A549 (cell line): ENCODE results near the gene ZNF578. TPM values are rescaled to one million over a fixed set of nuclear protein-coding genes. Genes with fewer than 3 reads are reported as not detected.

Experiments
- ATAC-seq, 2 experiments: fragments of 200-7000 bp in 1 of 2; fragments of >200 bp in 1 of 2; cut with Nextera tagmentation in 1 of 2; cut with Tn5 transposase in 1 of 2; 3 replicates each; pipeline versions ENCODE4 v1.8.0 to v1.9.1; 2018 to 2020; ENCODE audit warnings: mild to moderate bottlenecking in 1 of 2, moderate library complexity in 1 of 2
- CTCF ChIA-PET: fragments of 300-600 bp; sonication (Branson Sonifier 250); formaldehyde crosslinking; extraction: SDS; loops from one replicate; lab custom pipeline; 2021; ENCODE audit warnings: antibody characterized with exemption, inconsistent platforms; lab: Yijun Ruan, JAX
- POLR2A ChIA-PET: fragments of 350-600 bp; formaldehyde crosslinking; extraction: SDS; loops from one replicate; lab custom pipeline; 2021; ENCODE audit warnings: antibody characterized with exemption, inconsistent platforms; lab: Yijun Ruan, JAX
- DNase-seq, 2 experiments: peaks; one replicate each; pipeline versions ENCODE4 v3.0.0 to v3.0.0-alpha.2; 2011 to 2016; ENCODE audit warnings: low read depth in 1 of 2, low spot score in 1 of 2
- FAIRE-seq: peaks from 2 replicates; lab custom pipeline; 2011; peaks lifted over from hg19 to GRCh38; lab: Jason Lieb, UNC
- H3K27ac ChIP-seq, 2 experiments: fragments of >200 bp; sonication (Bioruptor Twin); formaldehyde crosslinking; 3 replicates each; pipeline ENCODE4 v1.5.1; 2016 to 2017
- H3K4me1 ChIP-seq: fragments of >200 bp; sonication (Bioruptor Twin); formaldehyde crosslinking; 3 replicates; pipeline ENCODE4 v1.6.1; 2016
- H3K4me2 ChIP-seq: fragments of >200 bp; sonication (Bioruptor Twin); formaldehyde crosslinking; 3 replicates; pipeline ENCODE4 v1.6.1; 2016
- H3K4me3 ChIP-seq: fragments of >200 bp; sonication (Bioruptor Twin); formaldehyde crosslinking; 3 replicates; pipeline ENCODE4 v1.5.1; 2016
- H3K9me3 ChIP-seq: fragments of >200 bp; sonication (Bioruptor Twin); formaldehyde crosslinking; 3 replicates; pipeline ENCODE4 v1.6.1; 2016
- ATOH8 ChIP-seq: fragments of 250-450 bp; sonication (Bioruptor Pico); IDR thresholded peaks from 2 replicates; pipeline ENCODE4 v1.5.0; 2020; ENCODE audit warnings: low read depth, mild to moderate bottlenecking, moderate library complexity
- CBX8 ChIP-seq: fragments of 200-600 bp; sonication (generic); IDR thresholded peaks from 2 replicates; pipeline ENCODE4 v1.6.1; 2016
- CEBPB ChIP-seq, 2 experiments: fragments of >200 bp in 1 of 2; sonication (Bioruptor Twin) in 1 of 2; formaldehyde crosslinking in 1 of 2; IDR thresholded peaks; 2 replicates each; pipeline ENCODE4 v1.6.1; 2012 to 2016
- CHD2 ChIP-seq: fragments of 150-350 bp; IDR thresholded peaks from 2 replicates; pipeline ENCODE4 v1.6.1; 2014; ENCODE audit warnings: low read length; ENCODE audit not compliant: partially characterized antibody
- CHD4 ChIP-seq: fragments of 200-600 bp; sonication (generic); IDR thresholded peaks from 2 replicates; pipeline ENCODE4 v1.6.1; 2016; ENCODE audit warnings: antibody characterized with exemption, mild to moderate bottlenecking, borderline replicate concordance
- CTCF ChIP-seq: fragments of >200 bp; sonication (Bioruptor Twin); formaldehyde crosslinking; IDR thresholded peaks from 3 replicates; pipeline ENCODE4 v1.5.1; 2016
- E2F6 ChIP-seq: IDR thresholded peaks from 2 replicates; pipeline ENCODE4 v1.6.1; 2012; ENCODE audit warnings: low read depth, borderline replicate concordance
- FOSB ChIP-seq: fragments of 250-450 bp; sonication (Bioruptor Pico); IDR thresholded peaks from 2 replicates; pipeline ENCODE4 v1.5.0; 2020; ENCODE audit warnings: mild to moderate bottlenecking, moderate library complexity
- FOSL2 ChIP-seq, 2 experiments: fragments of 450-650 bp in 1 of 2; fragments of >200 bp in 1 of 2; sonication (Bioruptor Twin) in 1 of 2; formaldehyde crosslinking; IDR thresholded peaks; 2 replicates each; pipeline versions ENCODE4 v1.5.0 to v1.6.1; 2016 to 2020; ENCODE audit warnings: mild to moderate bottlenecking in 1 of 2, moderate library complexity in 1 of 2
- FOXS1 ChIP-seq: fragments of 250-450 bp; sonication (Bioruptor Pico); IDR thresholded peaks from 2 replicates; pipeline ENCODE4 v1.5.0; 2020; ENCODE audit warnings: mild to moderate bottlenecking, moderate library complexity
- HDAC2 ChIP-seq: fragments of 200-600 bp; sonication (generic); IDR thresholded peaks from 2 replicates; pipeline ENCODE4 v1.6.1; 2016
- HOXA7 ChIP-seq: fragments of 250-450 bp; sonication (Bioruptor Pico); IDR thresholded peaks from 2 replicates; pipeline ENCODE4 v1.5.0; 2020; ENCODE audit warnings: mild to moderate bottlenecking, moderate library complexity
- HOXB13 ChIP-seq: fragments of 250-450 bp; sonication (Bioruptor Pico); IDR thresholded peaks from 2 replicates; pipeline ENCODE4 v1.5.0; 2020; ENCODE audit warnings: low read depth, mild to moderate bottlenecking, moderate library complexity
- HOXB5 ChIP-seq: fragments of 250-450 bp; sonication (Bioruptor Pico); IDR thresholded peaks from 2 replicates; pipeline ENCODE4 v1.5.0; 2020; ENCODE audit warnings: mild to moderate bottlenecking, moderate library complexity
- JUN ChIP-seq, 2 experiments: fragments of >200 bp; sonication (Bioruptor Twin); formaldehyde crosslinking; IDR thresholded peaks; 2 replicates in 1 of 2; 3 replicates in 1 of 2; pipeline ENCODE4 v1.6.1; 2016 to 2017
- JUNB ChIP-seq: fragments of >200 bp; sonication (Bioruptor Twin); formaldehyde crosslinking; IDR thresholded peaks from 2 replicates; pipeline ENCODE4 v1.6.1; 2016
- KDM1A ChIP-seq: fragments of 200-600 bp; sonication (generic); IDR thresholded peaks from 2 replicates; pipeline ENCODE4 v1.6.1; 2016; ENCODE audit warnings: low read depth, mild to moderate bottlenecking
- MAFK ChIP-seq: fragments of 450-650 bp; IDR thresholded peaks from 2 replicates; pipeline ENCODE4 v1.6.1; 2014; ENCODE audit not compliant: partially characterized antibody
- MAZ ChIP-seq: fragments of 150-350 bp; IDR thresholded peaks from 2 replicates; pipeline ENCODE4 v1.6.1; 2014; ENCODE audit warnings: antibody characterized with exemption, low read depth, low read length, borderline replicate concordance
- NPAS2 ChIP-seq: fragments of 250-450 bp; sonication (Bioruptor Pico); IDR thresholded peaks from 2 replicates; pipeline ENCODE4 v1.8.0; 2022; ENCODE audit warnings: mild to moderate bottlenecking, moderate library complexity, borderline replicate concordance
- NR3C1 ChIP-seq: fragments of >200 bp; sonication (Bioruptor Twin); formaldehyde crosslinking; IDR thresholded peaks from 3 replicates; pipeline ENCODE4 v1.6.1; 2017
- PBX3 ChIP-seq: IDR thresholded peaks from 2 replicates; pipeline ENCODE4 v1.6.1; 2012
- POLR2AphosphoS2 ChIP-seq: conservative IDR thresholded peaks from 2 replicates; pipeline ENCODE4 v1.6.1; 2012; ENCODE audit warnings: low read length, improper control_type of control experiment, inconsistent platforms
- RARB ChIP-seq: fragments of 250-450 bp; sonication (Bioruptor Pico); IDR thresholded peaks from 2 replicates; pipeline ENCODE4 v1.8.0; 2021; ENCODE audit warnings: mild to moderate bottlenecking, moderate library complexity
- RCOR1 ChIP-seq: fragments of 150-350 bp; IDR thresholded peaks from 2 replicates; pipeline ENCODE4 v1.6.1; 2014; ENCODE audit warnings: antibody characterized with exemption, low read length, low read depth
- SREBF2 ChIP-seq: fragments of 450-650 bp; IDR thresholded peaks from 2 replicates; pipeline ENCODE4 v1.6.1; 2014; ENCODE audit warnings: mild to moderate bottlenecking, moderate library complexity
- ZC3H11A ChIP-seq: fragments of 450-650 bp; IDR thresholded peaks from 2 replicates; pipeline ENCODE4 v1.6.1; 2014; ENCODE audit warnings: antibody characterized with exemption, mild to moderate bottlenecking
- ZNF302 ChIP-seq: fragments of 250-450 bp; sonication (Bioruptor Pico); IDR thresholded peaks from 2 replicates; pipeline ENCODE4 v1.9.0; 2021; ENCODE audit warnings: inconsistent platforms, mild to moderate bottlenecking, moderate library complexity
- WGBS: methylation state at CpG from one replicate; pipeline ENCODE4 v1.1.6; 2017; ENCODE audit errors: missing lambda C conversion rate; 5-methylcytosine and 5-hydroxymethylcytosine counted together
- polyA minus RNA-seq: library from RNA; depleted of rRNA, polyadenylated mRNA; stranded (reverse); fragments of >200 nt; gene quantifications from 2 replicates; pipeline ENCODE4 v1.2.3, GENCODE V29; 2011; rRNA and poly(A)+ RNA removed
- polyA plus RNA-seq, 4 experiments: library from polyadenylated mRNA; depleted of rRNA in 3 of 4; stranded (reverse); fragments of >200 nt; fragmentation: RNase III in 1 of 4; extraction: RNeasy Plus Mini Kit Qiagen cat#74134 plus additional on column Dnase treatment in 1 of 4; gene quantifications; 2 replicates in 3 of 4; 3 replicates in 1 of 4; pipeline ENCODE4 v1.2.3, GENCODE V29; 2011 to 2017

ZNF578 gene
- polyA plus RNA-seq (2011; rRNA removed) (not detected in 2 replicates), polyA plus RNA-seq (2017; fragmentation: RNase III; extraction: RNeasy Plus Mini Kit Qiagen cat#74134 plus additional on column Dnase treatment) (not detected in 3 replicates), polyA minus RNA-seq (not detected in 2 replicates)
- not detected in 2 replicates for polyA plus RNA-seq (2012; cell fraction: cytosol; rRNA removed)
- not detected in 2 replicates for polyA plus RNA-seq (2012; cell fraction: nucleus; rRNA removed)

GRCh38 chr19:52453324-52454094 is at the start of gene ZNF578:
ZNF578 (plus strand) TSS chr19:52453553; CDS start chr19:52501846, 48,293 bp downstream.
- DNase-seq, result no peak
- H3K4me2 ChIP-seq, result no peak within 1 kb of the TSS
- H3K4me3 ChIP-seq, result no peak within 1 kb of the TSS
- CTCF ChIA-PET, result no interaction called here
- WGBS, result 52% methylated on average over 44 of the region's 48 CpGs
- H3K9me3 ChIP-seq, result peaks cover 65% of the 10 kb centered on the region
- FAIRE-seq, result no peak
- no peak for TF ChIP-seq NPAS2
- TF ChIP-seq MAFK, result no peak
- TF ChIP-seq KDM1A, result no peak
- no peak for TF ChIP-seq NR3C1
- no peak for TF ChIP-seq ZNF302
- no peak for TF ChIP-seq RCOR1
- POLR2A ChIA-PET, result no interaction called here
- no peaks in the 10 kb centered on the region for H3K4me1 ChIP-seq
- no peak for ATAC-seq
- H3K27ac ChIP-seq, result no peak within 1 kb of the TSS

- no peak for TF ChIP-seq HOXB5
- no peak for TF ChIP-seq CHD2
- TF ChIP-seq E2F6, result no peak
- no peak for TF ChIP-seq RARB
- no peak for TF ChIP-seq SREBF2
- TF ChIP-seq HOXA7, result no peak
- no peak for TF ChIP-seq CHD4
- TF ChIP-seq JUN (IDR thresholded peaks at IDR 0.05), result no peak
- TF ChIP-seq FOSB (CRISPR knock-in tag), result no peak
- TF ChIP-seq ZC3H11A, result no peak
- no peak for TF ChIP-seq HOXB13 (CRISPR knock-in tag)
- TF ChIP-seq ATOH8 (CRISPR knock-in tag), result no peak
- TF ChIP-seq FOXS1 (CRISPR knock-in tag), result no peak
- TF ChIP-seq KDM1A, result no peak
- TF ChIP-seq MAZ, result no peak
- TF ChIP-seq NPAS2, result no peak
- no peak for TF ChIP-seq ZNF302
- 50% methylated on average over 6 of the region's 6 CpGs for WGBS
- ChIA-PET CTCF (no interaction called here), POLR2A (no interaction called here)
- DNase-seq, result no peak
- Histone ChIP-seq H3K4me1 (no peaks in the 10 kb centered on the region), H3K4me2 (no peak overlapping the region), H3K27ac (no peak overlapping the region), H3K4me3 (no peak overlapping the region), H3K9me3 (peaks cover 69% of the 10 kb centered on the region)
- ATAC-seq, result no peak
- no peak for FAIRE-seq
Measured at GRCh38 chr19:52410276-52410675, 43.1 kb upstream of the ZNF578 start.

GRCh38 chr19:52415711-52416110 is 37.6 kb upstream of the ZNF578 start:
- no peak overlapping the region for H3K4me3 ChIP-seq
- ATAC-seq, result no peak
- DNase-seq, result no peak
- ChIA-PET POLR2A (no interaction called here), CTCF (no interaction called here)
- FAIRE-seq, result no peak
- 25% methylated on average over 5 of the region's 5 CpGs for WGBS
- no peak overlapping the region for H3K27ac ChIP-seq
- no peaks in the 10 kb centered on the region for H3K4me1 ChIP-seq
- peaks cover 78% of the 10 kb centered on the region for H3K9me3 ChIP-seq
- H3K4me2 ChIP-seq, result no peak overlapping the region
- TF ChIP-seq RCOR1, result no peak
- no peak for TF ChIP-seq CTCF
- no peak for TF ChIP-seq RARB
- no peak for TF ChIP-seq PBX3
- no peak for TF ChIP-seq POLR2AphosphoS2
- TF ChIP-seq JUNB, result no peak
- TF ChIP-seq FOSL2 (IDR thresholded peaks at IDR 0.05), result no peak
- no peak for TF ChIP-seq FOSL2 (CRISPR knock-in tag; IDR thresholded peaks at IDR 0.05)
- TF ChIP-seq CBX8, result no peak
- no peak for TF ChIP-seq CEBPB (IDR thresholded peaks at IDR 0.05)
- no peak for TF ChIP-seq HDAC2
- no peak for TF ChIP-seq ZNF302
